Nephron progenitor cell (in vitro differentiated cells): Measurements from ENCODE around the gene CMTM3.
"Not testable (repeated sequence)": the region's sequence is repeated elsewhere in the genome, so short reads cannot be mapped to it uniquely, and the experiment has no call there.

Experiments used
- DNase-seq: peaks from one replicate; pipeline ENCODE4 v3.0.0; 2021
- H3K27ac Mint-ChIP-seq: 2 replicates; pipeline ENCODE4 v1.8.0; 2021; ENCODE audit warnings: mild to moderate bottlenecking, moderate library complexity, mixed read lengths
- H3K27me3 Mint-ChIP-seq: 2 replicates; pipeline ENCODE4 v1.8.0; 2021; ENCODE audit warnings: mild to moderate bottlenecking, low read depth, mixed read lengths; ENCODE audit not compliant: poor library complexity
- H3K36me3 Mint-ChIP-seq: 2 replicates; pipeline ENCODE4 v1.8.0; 2021; ENCODE audit warnings: low read depth, mixed read lengths
- H3K4me1 Mint-ChIP-seq: 2 replicates; pipeline ENCODE4 v1.8.0; 2021; ENCODE audit warnings: mixed read lengths
- H3K4me3 Mint-ChIP-seq: 2 replicates; pipeline ENCODE4 v1.8.0; 2021; ENCODE audit warnings: mild to moderate bottlenecking, moderate library complexity, mixed read lengths
- H3K9me3 Mint-ChIP-seq: 2 replicates; pipeline ENCODE4 v1.8.0; 2021; ENCODE audit warnings: mild to moderate bottlenecking, moderate library complexity, mixed read lengths
- TF ChIP-seq, protein P1 (sequence below): fragments of 200-600 bp; sonication (generic); IDR thresholded peaks from 2 replicates; pipeline ENCODE4 v1.5.0; 2021; ENCODE audit warnings: antibody characterized with exemption

Gene CMTM3

DNA sequence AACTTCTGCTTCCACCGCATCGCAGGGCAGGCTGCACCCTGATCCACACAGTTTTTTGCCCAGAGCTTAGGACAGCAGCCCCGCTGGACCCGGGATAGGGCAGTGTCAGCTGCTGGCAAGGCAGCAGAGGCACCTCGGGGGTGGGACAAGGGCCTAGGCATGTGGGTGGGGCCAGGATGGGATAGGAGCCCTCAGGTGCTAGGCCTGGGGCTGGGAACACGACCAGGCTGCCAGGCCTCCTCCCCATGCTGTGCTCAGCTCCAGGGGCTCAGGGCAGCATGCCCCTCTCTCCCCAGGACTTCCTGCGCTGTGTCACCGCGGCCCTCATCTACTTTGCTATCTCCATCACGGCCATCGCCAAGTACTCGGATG is 4.6 kb downstream of the CMTM3 start:
- peaks cover 4% of the 10 kb centered on the region for H3K9me3 Mint-ChIP-seq
- H3K36me3 Mint-ChIP-seq, result peaks cover 50% of the 10 kb centered on the region
- TF ChIP-seq, protein P1, sequence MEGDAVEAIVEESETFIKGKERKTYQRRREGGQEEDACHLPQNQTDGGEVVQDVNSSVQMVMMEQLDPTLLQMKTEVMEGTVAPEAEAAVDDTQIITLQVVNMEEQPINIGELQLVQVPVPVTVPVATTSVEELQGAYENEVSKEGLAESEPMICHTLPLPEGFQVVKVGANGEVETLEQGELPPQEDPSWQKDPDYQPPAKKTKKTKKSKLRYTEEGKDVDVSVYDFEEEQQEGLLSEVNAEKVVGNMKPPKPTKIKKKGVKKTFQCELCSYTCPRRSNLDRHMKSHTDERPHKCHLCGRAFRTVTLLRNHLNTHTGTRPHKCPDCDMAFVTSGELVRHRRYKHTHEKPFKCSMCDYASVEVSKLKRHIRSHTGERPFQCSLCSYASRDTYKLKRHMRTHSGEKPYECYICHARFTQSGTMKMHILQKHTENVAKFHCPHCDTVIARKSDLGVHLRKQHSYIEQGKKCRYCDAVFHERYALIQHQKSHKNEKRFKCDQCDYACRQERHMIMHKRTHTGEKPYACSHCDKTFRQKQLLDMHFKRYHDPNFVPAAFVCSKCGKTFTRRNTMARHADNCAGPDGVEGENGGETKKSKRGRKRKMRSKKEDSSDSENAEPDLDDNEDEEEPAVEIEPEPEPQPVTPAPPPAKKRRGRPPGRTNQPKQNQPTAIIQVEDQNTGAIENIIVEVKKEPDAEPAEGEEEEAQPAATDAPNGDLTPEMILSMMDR, result no peak
- no peaks in the 10 kb centered on the region for H3K27me3 Mint-ChIP-seq
- peaks cover 26% of the 10 kb centered on the region for H3K4me1 Mint-ChIP-seq
- no peak overlapping the region for H3K4me3 Mint-ChIP-seq
- H3K27ac Mint-ChIP-seq, result no peak overlapping the region
- DNase-seq, result no peak

DNA sequence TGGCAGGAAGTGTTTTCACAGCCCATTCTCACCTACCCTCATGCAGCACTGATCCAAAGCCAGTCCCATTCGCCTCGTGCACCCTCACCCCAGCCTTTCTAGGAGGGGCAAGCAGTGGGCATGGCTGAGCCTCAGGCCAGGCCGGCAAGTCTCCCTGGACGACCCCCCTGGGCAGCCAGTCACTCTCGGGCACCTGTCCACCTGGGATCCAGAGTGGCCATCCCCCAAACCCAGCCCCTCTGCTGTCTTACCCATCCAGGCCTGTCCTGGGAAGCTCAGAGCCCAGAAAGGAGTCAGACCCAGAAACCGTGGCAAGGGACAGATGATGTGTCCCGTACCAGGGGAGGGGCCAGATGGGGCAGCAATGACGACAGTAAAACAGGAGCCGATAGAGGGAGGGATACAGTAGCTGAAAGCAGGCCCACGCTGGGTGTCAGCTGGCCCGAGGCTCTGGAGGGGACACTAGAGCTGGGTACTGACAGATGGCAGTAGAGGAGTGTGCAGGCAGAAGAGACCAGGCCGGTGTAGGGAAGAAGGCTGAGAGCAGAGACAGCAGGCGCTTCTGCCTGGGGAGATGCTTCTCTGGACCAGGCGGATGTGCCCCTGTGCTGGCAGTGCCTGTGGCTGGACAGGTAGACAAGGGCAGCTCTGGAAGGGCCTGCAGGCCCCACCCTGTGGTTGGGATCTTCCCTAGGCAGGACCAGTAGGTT is 5.8 kb downstream of the CMTM3 start:
- Mint-ChIP-seq H3K27ac (no peak overlapping the region), H3K9me3 (peaks cover 4% of the 10 kb centered on the region), H3K4me1 (peaks cover 26% of the 10 kb centered on the region), H3K4me3 (no peak overlapping the region), H3K27me3 (no peaks in the 10 kb centered on the region), H3K36me3 (peaks cover 61% of the 10 kb centered on the region)
- TF ChIP-seq, protein P1, result no peak
- no peak for DNase-seq

DNA sequence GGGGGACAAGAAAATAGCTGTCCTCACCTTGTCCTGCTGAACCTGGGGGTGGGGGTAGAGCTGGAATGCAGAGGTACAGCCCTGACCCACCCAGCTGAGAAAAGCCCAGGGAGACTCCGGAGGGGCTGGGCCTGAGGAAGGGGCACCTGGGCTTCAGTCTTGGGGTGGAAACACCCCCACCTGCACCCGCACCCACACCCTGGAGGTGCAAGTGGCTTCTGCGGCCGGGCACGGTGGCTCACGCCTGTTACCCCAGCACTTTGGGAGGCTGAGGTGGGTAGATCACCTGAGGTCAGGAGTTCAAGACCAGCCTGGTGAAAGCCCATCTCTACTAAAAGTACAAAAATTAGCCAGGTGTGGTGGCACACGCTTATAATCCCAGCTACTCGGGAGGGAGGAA is 7.4 kb downstream of the CMTM3 start:
- DNase-seq, H3K27me3 Mint-ChIP-seq, H3K27ac Mint-ChIP-seq, H3K9me3 Mint-ChIP-seq, H3K4me3 Mint-ChIP-seq: not testable (repeated sequence)
- H3K4me1 Mint-ChIP-seq, result peaks cover 22% of the 10 kb centered on the region
- peaks cover 71% of the 10 kb centered on the region for H3K36me3 Mint-ChIP-seq

DNA sequence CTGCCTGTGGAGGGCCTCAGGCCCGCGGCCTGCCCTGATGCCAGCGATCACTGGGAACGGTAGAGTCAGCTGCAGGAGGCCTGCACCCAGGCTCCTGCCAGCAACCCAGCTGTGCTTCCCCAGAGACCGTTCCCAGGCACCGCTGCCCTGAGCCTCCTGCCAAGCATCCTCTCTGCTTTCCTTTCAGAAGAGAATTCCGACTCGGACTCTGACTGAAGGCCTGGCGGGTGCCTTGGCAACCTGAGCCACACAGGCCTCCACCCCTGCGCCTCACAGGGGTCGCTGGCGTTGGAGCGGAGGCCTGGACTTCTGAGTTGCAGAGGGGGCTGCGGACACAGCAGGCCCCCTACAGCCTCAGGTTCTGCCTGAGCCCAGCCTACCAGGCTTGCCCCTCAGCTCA is 7.9 kb downstream of the CMTM3 start:
- Mint-ChIP-seq H3K27me3 (no peaks in the 10 kb centered on the region), H3K9me3 (peaks cover 4% of the 10 kb centered on the region), H3K4me3 (no peak overlapping the region), H3K4me1 (peaks cover 25% of the 10 kb centered on the region), H3K36me3 (peaks cover 71% of the 10 kb centered on the region), H3K27ac (no peak overlapping the region)
- TF ChIP-seq, protein P1, result no peak
- no peak for DNase-seq

DNA sequence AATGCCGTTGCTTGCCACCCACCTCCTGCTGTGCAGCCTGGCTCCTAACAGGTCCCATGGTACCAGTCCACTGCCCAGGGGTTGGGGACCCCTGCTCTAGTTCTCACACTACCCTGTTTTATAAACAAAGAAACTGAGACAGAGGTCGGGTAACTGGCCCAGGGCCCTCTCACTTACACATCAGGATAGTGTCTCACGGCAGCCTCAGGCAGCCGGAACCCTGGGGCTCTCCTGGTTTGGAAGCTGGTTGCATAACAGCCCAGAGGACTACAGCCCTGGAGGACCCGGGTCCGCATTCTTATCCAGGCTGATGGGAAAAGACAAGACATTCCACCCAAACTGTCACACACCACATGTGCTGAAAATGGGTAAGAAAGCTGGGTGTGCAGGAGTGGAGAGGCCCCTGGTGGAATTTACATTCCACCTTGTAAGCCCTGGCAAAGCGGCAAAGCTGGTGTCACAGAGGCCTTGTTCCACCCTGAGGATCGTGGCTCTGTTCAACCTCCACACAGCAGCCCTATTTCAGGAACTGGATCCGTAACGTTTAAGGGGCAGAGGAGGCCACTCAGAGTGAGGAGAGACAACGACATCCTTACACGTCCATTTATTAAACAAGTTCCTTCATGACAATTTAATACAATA is 9.8 kb downstream of the CMTM3 start:
- TF ChIP-seq, protein P1, result no peak
- Mint-ChIP-seq H3K36me3 (peaks cover 67% of the 10 kb centered on the region), H3K4me3 (no peak overlapping the region), H3K4me1 (peaks cover 20% of the 10 kb centered on the region), H3K27ac (no peak overlapping the region), H3K27me3 (no peaks in the 10 kb centered on the region), H3K9me3 (peaks cover 4% of the 10 kb centered on the region)
- DNase-seq, result no peak

DNA sequence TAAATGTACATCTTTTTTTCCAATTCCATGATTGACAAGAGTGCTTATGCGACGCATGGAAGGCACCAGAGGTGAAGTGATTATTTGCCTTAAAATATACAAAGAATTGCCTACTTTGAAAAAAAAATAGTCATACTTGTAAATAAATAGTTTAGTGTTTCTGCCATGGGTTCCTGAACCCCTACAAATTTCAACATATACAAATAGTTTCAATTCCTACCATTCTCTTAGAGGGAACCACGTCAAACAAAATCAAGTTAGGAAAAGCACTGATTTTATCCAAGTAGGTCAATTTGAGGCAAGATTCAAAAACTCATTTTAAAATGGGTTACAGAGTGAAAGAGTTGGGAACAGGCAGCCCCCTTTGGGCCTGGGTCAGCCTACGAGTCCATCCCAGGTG is 11.7 kb downstream of the CMTM3 start:
- TF ChIP-seq, protein P1, result no peak
- Mint-ChIP-seq H3K27ac (no peak overlapping the region), H3K9me3 (peaks cover 4% of the 10 kb centered on the region), H3K27me3 (no peaks in the 10 kb centered on the region), H3K4me1 (peaks cover 37% of the 10 kb centered on the region), H3K4me3 (no peak overlapping the region), H3K36me3 (peaks cover 51% of the 10 kb centered on the region)
- no peak for DNase-seq
